Mammary epithelial cell (primary cell): ENCODE measurements around the gene SEC61B.

Experiments used
- CTCF ChIP-seq, 2 donors: IDR thresholded peaks in 1 of 2; conservative IDR thresholded peaks in 1 of 2; 2 replicates each; pipeline ENCODE4 v1.5.1; 2011 to 2012; ENCODE audit warnings: inconsistent platforms in 2 of 2, low read length in 2 of 2, mild to moderate bottlenecking in 2 of 2, control low read depth in 1 of 2, low read depth in 1 of 2; ENCODE audit not compliant: insufficient read depth in 1 of 2; ENCODE audit errors: extremely low read depth in 1 of 2
- EZH2 ChIP-seq: IDR thresholded peaks from 2 replicates; pipeline ENCODE4 v1.6.1; 2012; ENCODE audit warnings: low read length, inconsistent platforms, borderline replicate concordance

- TF ChIP-seq EZH2 (no peak), CTCF (conservative IDR thresholded peaks at IDR 0.05 in 1 of 2, IDR thresholded peaks at IDR 0.05 in 1 of 2; ENCODE audit: extremely low read depth in 1 of 2, insufficient read depth in 1 of 2, low read depth in 1 of 2, low read length in 2 of 2) (no peak)
Measured at GRCh38 chr9:99182356-99182755, 39.7 kb upstream of the SEC61B start.
